ENCODE results near the gene PMS1.

PMS1 gene

DNA sequence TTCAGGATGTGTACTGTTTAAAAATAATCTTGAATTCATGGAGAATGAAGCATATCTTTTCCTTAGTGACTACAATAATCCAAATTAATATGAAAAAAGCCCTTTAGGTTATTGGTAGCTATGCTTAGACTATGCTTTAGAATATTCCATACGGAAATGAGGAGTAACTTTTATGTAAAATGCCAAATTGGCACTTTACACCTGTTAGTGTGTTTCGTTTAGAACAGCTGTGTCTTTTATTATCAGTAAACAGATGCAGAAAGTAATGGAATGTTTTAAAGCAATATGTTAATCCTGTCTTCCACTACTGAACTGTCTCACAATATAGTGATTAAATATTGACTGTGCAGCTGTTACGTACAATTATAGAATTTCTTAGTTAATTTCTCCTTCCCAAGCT is 129.6 kb downstream of the PMS1 start:
- Histone ChIP-seq H3K9me3 (ENCODE audit: insufficient read depth, low read depth, low read length) (no peaks in the 10 kb centered on the region), H3K36me3 (ENCODE audit: insufficient read depth, low read depth, low read length) (no peaks in the 10 kb centered on the region), H3K27ac (ENCODE audit: low read length) (no peak overlapping the region), H3K9ac (ENCODE audit: low read depth, low read length) (no peak overlapping the region), H3K4me1 (ENCODE audit: insufficient read depth, low read length) (no peaks in the 10 kb centered on the region), H3K27me3 (ENCODE audit: insufficient read depth, low read length) (no peaks in the 10 kb centered on the region), H3K4me3 (ENCODE audit: low read length) (no peak overlapping the region)

DNA sequence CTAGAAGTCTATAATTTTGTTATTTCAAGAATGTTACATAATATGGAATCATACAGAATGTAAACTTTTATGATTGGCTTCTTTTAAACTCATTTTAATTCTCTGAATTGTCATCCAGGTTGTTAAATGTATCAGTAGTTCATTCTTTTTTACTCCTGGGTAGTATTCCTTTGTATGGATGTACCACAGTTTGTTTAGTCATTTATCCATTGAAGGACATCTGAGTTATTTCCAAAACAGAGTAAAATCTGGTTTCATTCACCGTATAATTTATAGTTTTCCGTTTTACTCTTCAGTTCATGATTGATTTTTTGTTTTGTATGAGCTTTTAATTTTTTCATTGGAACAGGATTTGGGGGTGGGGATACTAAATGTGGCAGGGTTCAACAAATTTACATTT is 132.4 kb downstream of the PMS1 start:
- Histone ChIP-seq H3K9ac (ENCODE audit: low read depth, low read length) (no peak overlapping the region), H3K4me3 (ENCODE audit: low read length) (no peak overlapping the region), H3K4me1 (ENCODE audit: insufficient read depth, low read length) (no peaks in the 10 kb centered on the region), H3K27me3 (ENCODE audit: insufficient read depth, low read length) (no peaks in the 10 kb centered on the region), H3K36me3 (ENCODE audit: insufficient read depth, low read depth, low read length) (no peaks in the 10 kb centered on the region), H3K9me3 (ENCODE audit: insufficient read depth, low read depth, low read length) (no peaks in the 10 kb centered on the region), H3K27ac (ENCODE audit: low read length) (no peak overlapping the region)

Data from iPS-20b (cell line).